Measurements from ENCODE around the gene STAG1. TPM values are rescaled to one million over a fixed set of nuclear protein-coding genes. Genes with fewer than 3 reads are reported as not detected.
"Not testable (repeated sequence)": the region's sequence is repeated elsewhere in the genome, so short reads cannot be mapped to it uniquely, and the experiment has no call there.

Gene STAG1
- total and polyA plus RNA-seq, 8 donors = 29.6 to 52.7 (median 44.1) TPM

DNA sequence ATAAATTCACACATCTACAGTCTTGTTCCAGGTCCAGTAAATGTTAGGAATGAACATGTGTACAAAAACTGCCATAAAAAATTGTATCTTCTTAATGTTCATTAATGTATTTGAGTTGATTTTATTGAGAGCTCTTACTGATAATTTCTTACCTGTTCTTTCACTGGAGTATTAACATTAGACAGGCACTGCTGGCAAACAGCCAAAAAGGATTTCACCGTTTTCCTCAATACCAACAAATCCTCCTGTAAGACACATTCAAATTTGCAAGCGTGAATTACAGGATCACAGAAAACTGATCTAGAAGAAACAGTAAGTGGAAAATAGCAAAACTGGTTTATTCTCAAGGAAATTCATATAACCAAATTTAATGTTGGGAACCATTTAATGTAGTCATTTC, 374.7 kb downstream of the STAG1 start:
- Histone ChIP-seq H3K27ac (no peak overlapping the region), H3K27me3 (no peaks in the 10 kb centered on the region), H3K4me3 (no peak overlapping the region), H3K36me3 (peaks cover 0 to 17% of the 10 kb centered on the region in 2 donors), H3K9me3 (no peaks in the 10 kb centered on the region), H3K4me1 (no peaks in the 10 kb centered on the region)
- TF ChIP-seq, protein P1, sequence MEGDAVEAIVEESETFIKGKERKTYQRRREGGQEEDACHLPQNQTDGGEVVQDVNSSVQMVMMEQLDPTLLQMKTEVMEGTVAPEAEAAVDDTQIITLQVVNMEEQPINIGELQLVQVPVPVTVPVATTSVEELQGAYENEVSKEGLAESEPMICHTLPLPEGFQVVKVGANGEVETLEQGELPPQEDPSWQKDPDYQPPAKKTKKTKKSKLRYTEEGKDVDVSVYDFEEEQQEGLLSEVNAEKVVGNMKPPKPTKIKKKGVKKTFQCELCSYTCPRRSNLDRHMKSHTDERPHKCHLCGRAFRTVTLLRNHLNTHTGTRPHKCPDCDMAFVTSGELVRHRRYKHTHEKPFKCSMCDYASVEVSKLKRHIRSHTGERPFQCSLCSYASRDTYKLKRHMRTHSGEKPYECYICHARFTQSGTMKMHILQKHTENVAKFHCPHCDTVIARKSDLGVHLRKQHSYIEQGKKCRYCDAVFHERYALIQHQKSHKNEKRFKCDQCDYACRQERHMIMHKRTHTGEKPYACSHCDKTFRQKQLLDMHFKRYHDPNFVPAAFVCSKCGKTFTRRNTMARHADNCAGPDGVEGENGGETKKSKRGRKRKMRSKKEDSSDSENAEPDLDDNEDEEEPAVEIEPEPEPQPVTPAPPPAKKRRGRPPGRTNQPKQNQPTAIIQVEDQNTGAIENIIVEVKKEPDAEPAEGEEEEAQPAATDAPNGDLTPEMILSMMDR (IDR thresholded peaks at IDR 0.05) = no peak
- intact Hi-C loops (cut with DNase I) = no loop called here
- DNase-seq = no peak
- no peak for ATAC-seq

DNA sequence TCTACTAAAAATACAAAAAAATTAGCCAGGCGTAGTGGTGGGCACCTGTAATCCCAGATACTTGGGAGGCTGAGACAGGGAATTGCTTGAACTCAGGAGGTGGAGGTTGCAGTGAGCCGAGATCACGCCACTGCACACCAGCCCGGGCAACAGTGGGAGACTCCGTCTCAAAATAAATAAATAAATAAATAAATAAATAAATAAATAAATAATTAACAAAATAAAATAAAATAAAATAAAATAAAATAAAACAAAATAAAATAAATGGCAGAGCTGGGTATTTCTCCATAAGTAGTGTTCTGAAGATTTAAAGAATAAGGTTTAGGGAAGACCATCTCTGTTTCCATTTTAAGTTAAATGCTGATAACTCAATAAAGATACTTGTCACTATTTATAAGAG, 376.4 kb downstream of the STAG1 start:
- H3K4me3 ChIP-seq; ATAC-seq; DNase-seq; H3K9me3 ChIP-seq; H3K4me1 ChIP-seq; H3K27ac ChIP-seq; intact Hi-C loops (cut with DNase I); H3K27me3 ChIP-seq: not testable (repeated sequence)
- H3K36me3 ChIP-seq = peaks cover 0 to 17% of the 10 kb centered on the region in 2 donors

DNA sequence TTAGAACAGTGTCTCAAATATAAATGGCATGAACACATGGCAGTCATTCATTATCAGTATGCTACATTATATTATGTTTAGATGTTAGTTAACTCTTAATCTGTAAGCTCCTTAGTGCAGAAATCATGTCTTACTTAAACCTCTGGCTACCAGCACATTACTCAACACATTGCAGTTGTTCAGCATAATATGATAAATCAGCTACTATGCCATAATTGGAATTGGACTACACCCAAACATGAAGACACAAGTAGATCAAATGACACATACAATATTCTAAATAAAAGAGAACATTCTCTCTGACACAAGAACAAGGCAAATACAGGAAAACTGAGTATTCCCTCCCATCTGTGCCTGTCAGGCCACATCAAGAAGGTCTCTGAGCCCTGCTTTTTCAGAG, 385.9 kb downstream of the STAG1 start:
- no peak for DNase-seq
- TF ChIP-seq, protein P1 (IDR thresholded peaks at IDR 0.05) = no peak
- H3K27ac ChIP-seq = no peak overlapping the region
- intact Hi-C loops (cut with DNase I) = no loop called here
- no peaks in the 10 kb centered on the region for H3K27me3 ChIP-seq
- H3K9me3 ChIP-seq = no peaks in the 10 kb centered on the region
- no peak overlapping the region for H3K4me3 ChIP-seq
- H3K4me1 ChIP-seq = no peaks in the 10 kb centered on the region
- no peak for ATAC-seq
- H3K36me3 ChIP-seq = peaks cover 0 to 27% of the 10 kb centered on the region in 2 donors

DNA sequence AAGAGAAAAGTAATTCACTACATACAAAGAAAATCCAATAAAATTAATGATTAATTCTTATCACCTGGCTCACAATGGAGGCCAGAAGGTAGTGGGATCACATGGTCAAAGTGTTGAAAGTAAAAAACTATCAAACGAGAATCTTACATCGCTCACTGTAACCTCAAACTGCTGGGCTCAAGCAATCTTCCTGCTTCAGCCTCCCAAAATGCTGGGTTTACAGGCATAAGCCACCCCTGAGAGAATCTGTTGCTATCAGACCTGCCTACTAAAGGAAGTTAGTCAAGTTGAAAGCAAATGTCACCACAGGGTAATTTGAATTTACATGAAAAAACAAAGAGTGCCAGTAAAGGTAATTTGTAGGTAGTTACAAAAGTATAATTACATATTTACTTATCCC, 398.7 kb downstream of the STAG1 start:
- Histone ChIP-seq H3K4me1 (no peaks in the 10 kb centered on the region), H3K9me3 (no peaks in the 10 kb centered on the region), H3K4me3 (no peak overlapping the region), H3K36me3 (peaks cover 0 to 31% of the 10 kb centered on the region in 2 donors), H3K27ac (no peak overlapping the region), H3K27me3 (no peaks in the 10 kb centered on the region)
- no peak for ATAC-seq
- intact Hi-C loops (cut with DNase I) = no loop called here
- TF ChIP-seq, protein P1 (IDR thresholded peaks at IDR 0.05) = no peak
- no peak for DNase-seq

DNA sequence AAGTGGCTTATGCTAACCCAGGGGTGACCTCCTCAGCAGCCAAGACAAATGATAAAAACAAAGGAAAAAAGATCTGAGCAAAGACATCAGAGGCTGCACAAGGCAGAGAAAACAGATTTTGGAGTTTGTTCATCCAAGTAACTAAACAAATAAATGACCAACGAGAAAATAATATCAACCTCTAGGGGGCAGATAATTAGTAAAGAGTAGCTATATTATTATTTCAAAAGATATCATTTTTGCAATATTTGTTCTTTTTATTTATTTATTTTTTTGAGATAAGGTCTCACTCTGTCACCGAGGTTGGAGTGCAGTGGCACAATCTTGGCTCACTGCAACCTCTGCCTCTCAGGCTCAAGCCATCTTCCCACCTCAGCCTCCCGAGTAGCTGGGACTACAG, 400.3 kb downstream of the STAG1 start:
- DNase-seq (no peak), ATAC-seq (no peak)
- no peaks in the 10 kb centered on the region for H3K4me1 ChIP-seq
- intact Hi-C loops (cut with DNase I) = no loop called here
- H3K27ac ChIP-seq = no peak overlapping the region
- no peaks in the 10 kb centered on the region for H3K27me3 ChIP-seq
- no peaks in the 10 kb centered on the region for H3K9me3 ChIP-seq
- H3K4me3 ChIP-seq = no peak overlapping the region
- peaks cover 0 to 38% of the 10 kb centered on the region in 2 donors for H3K36me3 ChIP-seq
- TF ChIP-seq, protein P1 (IDR thresholded peaks at IDR 0.05) = no peak

DNA sequence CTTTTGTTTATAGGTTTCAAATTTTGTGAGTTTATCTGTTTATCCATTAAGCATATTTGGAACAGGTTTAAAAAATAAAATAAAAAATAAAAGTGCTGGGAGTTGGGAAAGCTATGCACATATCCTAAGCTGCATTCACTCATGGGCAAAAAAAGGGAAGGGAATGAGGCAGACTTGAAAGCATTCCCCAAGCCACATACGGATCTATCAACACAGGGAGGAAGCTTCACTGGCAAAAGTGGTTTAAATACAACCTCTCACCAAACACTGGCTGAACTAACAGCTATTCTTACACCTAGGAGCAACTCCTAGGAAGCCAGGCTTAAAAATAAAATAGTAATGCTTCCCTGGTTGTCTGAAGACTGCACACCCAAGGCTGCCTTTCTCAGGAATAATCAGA, 400.8 kb downstream of the STAG1 start:
- intact Hi-C loops (cut with DNase I) = no loop called here
- TF ChIP-seq, protein P1 (IDR thresholded peaks at IDR 0.05) = no peak

More for the DNA sequence above, 400.8 kb downstream of the STAG1 start:
- Histone ChIP-seq H3K9me3 (no peaks in the 10 kb centered on the region), H3K4me3 (no peak overlapping the region), H3K4me1 (no peaks in the 10 kb centered on the region), H3K36me3 (peaks cover 0 to 37% of the 10 kb centered on the region in 2 donors), H3K27me3 (no peaks in the 10 kb centered on the region), H3K27ac (no peak overlapping the region)
- DNase-seq (no peak), ATAC-seq (no peak)
